VCaP (cell line): ENCODE measurements around the gene TMPRSS3.

Experiments
- H3K27ac ChIP-seq: fragments of 450-650 bp; 2 replicates; pipeline ENCODE4 v1.5.1; 2017
- TF ChIP-seq, protein P1 (sequence below): fragments of 450-650 bp; conservative IDR thresholded peaks from 2 replicates; pipeline ENCODE4 v1.5.1; 2017; ENCODE audit warnings: mild to moderate bottlenecking, moderate library complexity

The TMPRSS3 gene

DNA sequence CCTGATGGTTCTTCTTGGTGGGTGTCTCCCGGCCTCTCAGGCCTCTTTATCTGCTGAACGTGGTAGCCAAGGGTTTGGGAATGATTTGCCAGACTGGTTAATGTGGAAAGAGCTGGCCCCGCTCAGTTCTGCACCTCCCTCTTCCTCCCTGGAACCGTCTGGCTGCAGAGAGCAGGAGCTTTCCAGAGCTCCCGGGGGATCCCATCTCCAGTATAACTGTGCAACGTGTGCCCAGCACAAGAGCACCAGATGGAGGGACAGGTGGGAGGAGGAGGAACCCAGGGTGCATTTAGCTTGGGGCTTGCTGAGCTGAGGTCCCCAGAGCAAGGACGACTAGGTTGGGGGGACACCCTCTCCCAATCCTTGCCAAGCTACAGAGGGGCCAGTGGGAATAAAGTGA, 34.6 kb downstream of the TMPRSS3 start:
- TF ChIP-seq, protein P1, sequence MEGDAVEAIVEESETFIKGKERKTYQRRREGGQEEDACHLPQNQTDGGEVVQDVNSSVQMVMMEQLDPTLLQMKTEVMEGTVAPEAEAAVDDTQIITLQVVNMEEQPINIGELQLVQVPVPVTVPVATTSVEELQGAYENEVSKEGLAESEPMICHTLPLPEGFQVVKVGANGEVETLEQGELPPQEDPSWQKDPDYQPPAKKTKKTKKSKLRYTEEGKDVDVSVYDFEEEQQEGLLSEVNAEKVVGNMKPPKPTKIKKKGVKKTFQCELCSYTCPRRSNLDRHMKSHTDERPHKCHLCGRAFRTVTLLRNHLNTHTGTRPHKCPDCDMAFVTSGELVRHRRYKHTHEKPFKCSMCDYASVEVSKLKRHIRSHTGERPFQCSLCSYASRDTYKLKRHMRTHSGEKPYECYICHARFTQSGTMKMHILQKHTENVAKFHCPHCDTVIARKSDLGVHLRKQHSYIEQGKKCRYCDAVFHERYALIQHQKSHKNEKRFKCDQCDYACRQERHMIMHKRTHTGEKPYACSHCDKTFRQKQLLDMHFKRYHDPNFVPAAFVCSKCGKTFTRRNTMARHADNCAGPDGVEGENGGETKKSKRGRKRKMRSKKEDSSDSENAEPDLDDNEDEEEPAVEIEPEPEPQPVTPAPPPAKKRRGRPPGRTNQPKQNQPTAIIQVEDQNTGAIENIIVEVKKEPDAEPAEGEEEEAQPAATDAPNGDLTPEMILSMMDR: no peak
- H3K27ac ChIP-seq: no peak overlapping the region

DNA sequence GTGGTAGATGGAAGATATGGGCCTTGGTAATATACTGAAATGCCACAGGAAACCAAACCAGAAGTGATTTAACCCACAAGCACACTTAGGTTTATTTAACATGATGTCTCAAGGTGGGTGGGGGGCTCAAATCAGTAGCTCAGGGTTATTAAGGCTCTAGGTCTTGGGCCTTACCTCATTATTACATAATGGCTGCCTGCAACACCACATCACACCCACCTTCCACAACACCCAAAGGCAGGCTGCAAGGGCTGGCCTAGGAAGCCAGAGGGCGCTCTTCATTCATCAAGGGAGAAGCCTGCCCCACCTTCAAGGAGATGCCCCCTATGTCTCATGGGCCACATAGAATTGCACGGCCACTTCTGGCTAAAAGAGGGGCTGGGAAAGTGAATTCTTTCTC, 35.5 kb downstream of the TMPRSS3 start:
- TF ChIP-seq, protein P1: no peak
- H3K27ac ChIP-seq: no peak overlapping the region

GRCh38 chr21:42358937-42359336, 36.9 kb downstream of the TMPRSS3 start:
- TF ChIP-seq, protein P1: no peak
- H3K27ac ChIP-seq: no peak overlapping the region

DNA sequence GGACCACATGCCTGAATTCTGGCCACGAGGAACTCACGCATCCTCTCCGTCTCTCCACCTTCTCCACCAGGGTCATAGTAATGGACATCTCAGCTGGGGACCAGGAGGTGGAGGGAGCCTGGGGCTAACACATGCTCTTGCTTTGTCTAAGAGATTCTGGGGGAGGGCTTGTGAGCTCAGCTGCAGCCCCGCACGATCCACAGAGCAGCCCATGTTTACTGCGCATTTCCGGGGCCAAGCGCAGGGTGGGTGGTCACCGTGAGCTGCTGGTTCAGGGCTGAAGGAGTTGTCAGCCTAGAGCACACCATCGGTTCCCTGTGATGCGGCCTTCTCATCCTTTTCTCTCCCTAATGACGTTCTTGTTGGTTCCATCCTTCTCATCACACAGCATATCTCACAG, 37.6 kb downstream of the TMPRSS3 start:
- H3K27ac ChIP-seq: no peak overlapping the region
- TF ChIP-seq, protein P1: no peak

GRCh38 chr21:42357307-42357706, 38.5 kb downstream of the TMPRSS3 start:
- TF ChIP-seq, protein P1: no peak
- H3K27ac ChIP-seq: no peak overlapping the region

DNA sequence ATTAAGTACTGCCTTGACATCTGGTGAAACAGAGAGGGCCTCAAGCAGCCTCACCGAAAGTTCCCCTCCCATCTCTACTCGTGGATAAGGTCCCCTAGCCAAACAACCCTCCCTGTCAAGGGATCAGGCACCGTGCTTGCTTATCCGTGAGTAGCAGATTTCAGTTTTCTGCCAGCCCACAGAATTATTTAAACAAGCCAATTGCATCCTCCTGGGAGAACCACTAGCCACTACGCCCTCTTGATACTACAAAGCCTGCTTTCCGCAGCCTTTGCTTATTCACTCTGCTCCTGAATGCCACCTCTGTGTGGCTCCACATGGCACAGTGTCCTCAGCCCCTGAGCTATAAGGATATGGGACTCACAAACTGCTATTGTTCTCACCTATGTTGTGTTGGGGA, 39.2 kb downstream of the TMPRSS3 start:
- H3K27ac ChIP-seq: no peak overlapping the region
- TF ChIP-seq, protein P1: no peak

GRCh38 chr21:42356046-42356445, 39.8 kb downstream of the TMPRSS3 start:
- H3K27ac ChIP-seq: no peak overlapping the region
- TF ChIP-seq, protein P1: no peak

DNA sequence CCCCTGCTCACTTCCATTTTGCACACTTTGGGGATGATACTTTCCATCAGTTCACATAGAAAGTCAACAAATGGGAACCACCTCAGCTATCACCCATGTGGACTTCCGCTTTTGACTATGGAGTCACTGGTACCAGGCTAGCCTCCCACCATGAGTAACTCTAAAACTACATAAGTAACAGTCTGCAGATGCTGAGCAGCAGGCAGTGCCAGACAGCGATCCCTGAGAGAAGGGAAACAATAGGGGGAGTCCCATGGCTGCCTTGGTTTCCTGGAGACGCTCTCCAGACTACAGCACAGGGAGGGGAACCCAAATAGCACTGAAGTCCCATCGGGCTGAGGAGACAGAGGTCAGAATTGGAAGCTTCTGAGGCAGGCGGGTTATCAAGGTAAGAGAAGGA, 42.2 kb downstream of the TMPRSS3 start:
- TF ChIP-seq, protein P1: no peak
- no peak overlapping the region for H3K27ac ChIP-seq
